ENCODE data around the gene TARP. TPM values are rescaled to one million over a fixed set of nuclear protein-coding genes. Genes with fewer than 3 reads are reported as not detected.

The TARP gene

DNA sequence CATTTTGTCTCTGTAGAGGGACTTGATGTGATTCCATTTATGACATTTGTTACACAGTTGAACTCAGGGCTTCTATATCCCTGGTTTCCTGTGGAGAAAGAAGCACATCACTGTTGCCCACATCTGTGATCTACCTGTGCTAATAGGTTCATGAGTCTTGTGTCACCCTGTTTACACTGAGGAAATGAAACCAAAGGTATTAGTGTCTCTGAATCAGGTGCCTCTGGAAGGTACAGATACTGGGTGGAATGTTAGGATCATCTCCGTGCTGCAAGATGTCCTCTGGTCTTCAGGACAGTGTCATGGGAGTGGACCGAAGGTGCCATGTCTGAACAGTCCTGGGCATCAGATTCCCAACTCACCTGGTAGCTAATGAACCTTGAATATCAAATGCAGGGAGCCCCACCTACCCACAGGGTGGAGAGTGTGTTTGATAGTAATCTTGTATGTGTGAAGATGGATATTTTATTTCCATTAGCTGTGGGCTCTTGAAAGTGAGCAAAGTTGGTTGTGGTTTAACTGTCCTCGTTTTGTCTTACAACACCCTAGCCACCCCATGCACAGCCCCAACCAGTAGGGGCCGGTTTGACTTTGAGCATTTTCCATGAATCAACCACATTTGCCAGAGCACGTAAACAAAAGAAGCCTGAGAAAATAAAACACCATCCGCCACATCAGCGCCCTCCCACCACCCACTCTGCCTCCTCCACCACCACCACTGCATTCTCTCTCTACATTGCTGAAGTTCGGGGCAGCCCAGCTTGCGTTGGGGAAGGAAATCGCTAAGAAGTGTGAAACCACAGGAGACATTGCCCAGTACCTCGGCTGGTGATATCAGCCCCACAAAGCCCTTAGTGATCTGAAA, 40.7 kb downstream of the TARP start:
- intact Hi-C loops (cut with DNase I, micrococcal nuclease) = no loop called here
- DNase-seq (no peak), ATAC-seq (peak; percentile 26)

DNA sequence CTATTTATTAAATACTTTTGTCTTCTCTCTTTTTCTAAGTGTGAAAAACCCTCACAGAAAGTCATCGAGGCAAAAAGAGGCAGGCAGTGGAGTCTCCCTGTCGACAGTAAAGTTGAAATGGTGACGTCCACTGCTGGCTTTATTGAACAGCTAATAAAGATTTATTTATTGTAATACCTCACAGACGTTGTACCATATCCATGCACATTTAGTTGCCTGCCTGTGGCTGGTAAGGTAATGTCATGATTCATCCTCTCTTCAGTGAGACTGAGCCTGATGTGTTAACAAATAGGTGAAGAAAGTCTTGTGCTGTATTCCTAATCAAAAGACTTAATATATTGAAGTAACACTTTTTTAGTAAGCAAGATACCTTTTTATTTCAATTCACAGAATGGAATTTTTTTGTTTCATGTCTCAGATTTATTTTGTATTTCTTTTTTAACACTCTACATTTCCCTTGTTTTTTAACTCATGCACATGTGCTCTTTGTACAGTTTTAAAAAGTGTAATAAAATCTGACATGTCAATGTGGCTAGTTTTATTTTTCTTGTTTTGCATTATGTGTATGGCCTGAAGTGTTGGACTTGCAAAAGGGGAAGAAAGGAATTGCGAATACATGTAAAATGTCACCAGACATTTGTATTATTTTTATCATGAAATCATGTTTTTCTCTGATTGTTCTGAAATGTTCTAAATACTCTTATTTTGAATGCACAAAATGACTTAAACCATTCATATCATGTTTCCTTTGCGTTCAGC, 43.4 kb downstream of the TARP start:
- ATAC-seq (no peak), DNase-seq (no peak)
- intact Hi-C loops (cut with DNase I, micrococcal nuclease) = loop anchor here in 1 of 2 donors (10.0 kb wide), 1 partner anchor 115 kb away; no protein-coding TSS in a partner anchor

- ATAC-seq (no peak), DNase-seq (no peak)
- intact Hi-C loops (cut with DNase I, micrococcal nuclease) = loop anchor here in 1 of 2 donors (10.0 kb wide), 1 partner anchor 115 kb away; no protein-coding TSS in a partner anchor
These were observed 44.0 kb downstream of the TARP start for GRCh38 chr7:38229386-38229785.

DNA sequence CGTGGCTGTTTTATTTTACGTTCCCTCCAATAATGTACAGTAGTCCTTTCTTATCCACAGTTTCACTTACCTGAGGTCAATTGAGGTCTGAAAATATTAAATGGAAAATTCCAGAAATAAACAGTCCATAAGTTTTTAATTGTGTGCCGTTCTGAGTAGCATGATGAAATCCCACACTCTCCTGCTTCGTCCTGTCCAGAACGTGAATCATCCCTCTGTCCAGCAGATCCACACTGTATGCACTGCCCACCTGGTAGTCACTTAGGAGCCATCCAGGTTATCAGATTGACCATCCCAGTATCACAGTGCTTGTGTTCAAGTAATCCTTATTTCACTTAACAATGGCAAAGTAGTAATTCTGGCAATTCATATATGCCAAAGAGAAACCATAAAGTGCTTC, 49.0 kb downstream of the TARP start:
- intact Hi-C loops (cut with DNase I, micrococcal nuclease) = loop anchor here (5.0 to 10.0 kb wide), 2 partner anchors 110 to 322 kb away; no protein-coding TSS in a partner anchor
- DNase-seq (no peak), ATAC-seq (no peak)

- ATAC-seq (no peak), DNase-seq (no peak)
- intact Hi-C loops (cut with DNase I, micrococcal nuclease) = loop anchor here (2.0 to 10.0 kb wide), 3 partner anchors 109 to 321 kb away; no protein-coding TSS in a partner anchor
These were observed 50.1 kb downstream of the TARP start for GRCh38 chr7:38223306-38223705.

DNA sequence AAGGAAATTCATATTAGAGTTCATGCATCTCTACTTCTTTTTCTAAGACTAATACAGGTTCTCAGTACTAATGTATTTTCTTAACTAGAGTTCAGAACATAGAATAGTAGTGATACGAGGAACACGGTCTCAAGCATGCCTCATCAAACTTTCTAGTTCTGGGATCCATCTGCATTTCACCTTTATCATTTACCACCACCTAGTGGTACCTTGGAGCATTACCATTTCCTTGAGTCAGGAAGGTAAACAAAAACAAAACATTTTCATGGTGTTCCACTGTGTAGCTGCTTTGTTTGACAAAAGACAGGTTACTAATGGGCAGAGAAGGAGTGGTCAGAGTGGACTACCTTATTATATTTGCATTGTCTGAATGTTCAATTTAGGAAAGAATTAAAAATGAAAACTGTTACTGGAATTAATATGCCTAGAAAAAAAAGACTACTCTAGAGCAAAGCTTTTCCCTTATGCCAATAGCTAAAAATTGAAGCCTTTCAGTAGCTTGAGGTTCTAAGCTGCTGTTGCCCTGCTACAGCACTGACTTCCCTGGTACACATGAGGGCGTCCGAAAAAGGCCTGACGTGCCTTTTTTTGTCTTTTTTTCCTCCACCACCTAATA, 50.8 kb downstream of the TARP start:
- DNase-seq (no peak), ATAC-seq (peak; percentile 85)
- intact Hi-C loops (cut with DNase I, micrococcal nuclease) = loop anchor here (2.0 to 10.0 kb wide), 3 partner anchors 108 to 320 kb away; no protein-coding TSS in a partner anchor

DNA sequence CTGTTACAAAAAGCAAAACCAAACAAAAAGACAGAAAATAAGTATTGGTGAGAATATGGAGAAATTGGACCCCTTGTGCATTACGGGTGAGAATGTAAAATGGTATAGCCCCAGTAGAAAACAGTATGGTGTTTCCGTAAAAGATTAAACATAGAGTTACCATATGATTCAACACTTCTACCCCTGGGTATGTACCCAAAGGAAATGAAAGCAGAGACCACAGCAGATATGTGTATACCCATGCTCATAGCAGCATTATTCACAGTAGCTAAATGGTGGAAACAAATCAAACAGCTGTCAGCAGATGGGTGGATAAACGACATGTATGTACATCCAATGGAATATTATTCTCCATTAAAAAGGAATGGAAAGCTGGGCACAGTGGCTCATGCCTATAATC, 53.0 kb downstream of the TARP start:
- intact Hi-C loops (cut with DNase I, micrococcal nuclease) = loop anchor here (5.0 to 10.0 kb wide), 2 partner anchors 106 to 318 kb away; no protein-coding TSS in a partner anchor
- ATAC-seq (no peak), DNase-seq (no peak)

DNA sequence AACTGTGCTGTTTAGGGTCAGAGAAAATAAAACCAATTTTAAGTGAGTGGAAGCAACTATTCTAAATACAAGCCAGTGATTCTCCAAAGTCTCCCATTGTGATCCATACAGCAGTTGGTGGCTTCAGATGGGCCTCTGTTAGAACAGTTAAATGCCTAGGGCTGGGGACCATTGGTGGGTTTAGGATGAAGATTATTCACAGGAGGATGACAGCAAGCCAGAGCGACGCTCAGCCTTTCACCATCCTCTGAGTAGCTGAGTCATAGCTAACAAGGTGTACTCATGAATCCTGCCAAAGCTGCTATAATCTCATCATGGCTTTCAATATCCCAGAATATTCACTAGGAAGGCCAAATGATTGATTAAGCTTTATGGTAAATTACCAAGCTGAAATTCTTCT, 55.8 kb downstream of the TARP start:
- DNase-seq (no peak), ATAC-seq (no peak)
- intact Hi-C loops (cut with DNase I, micrococcal nuclease) = no loop called here

DNA sequence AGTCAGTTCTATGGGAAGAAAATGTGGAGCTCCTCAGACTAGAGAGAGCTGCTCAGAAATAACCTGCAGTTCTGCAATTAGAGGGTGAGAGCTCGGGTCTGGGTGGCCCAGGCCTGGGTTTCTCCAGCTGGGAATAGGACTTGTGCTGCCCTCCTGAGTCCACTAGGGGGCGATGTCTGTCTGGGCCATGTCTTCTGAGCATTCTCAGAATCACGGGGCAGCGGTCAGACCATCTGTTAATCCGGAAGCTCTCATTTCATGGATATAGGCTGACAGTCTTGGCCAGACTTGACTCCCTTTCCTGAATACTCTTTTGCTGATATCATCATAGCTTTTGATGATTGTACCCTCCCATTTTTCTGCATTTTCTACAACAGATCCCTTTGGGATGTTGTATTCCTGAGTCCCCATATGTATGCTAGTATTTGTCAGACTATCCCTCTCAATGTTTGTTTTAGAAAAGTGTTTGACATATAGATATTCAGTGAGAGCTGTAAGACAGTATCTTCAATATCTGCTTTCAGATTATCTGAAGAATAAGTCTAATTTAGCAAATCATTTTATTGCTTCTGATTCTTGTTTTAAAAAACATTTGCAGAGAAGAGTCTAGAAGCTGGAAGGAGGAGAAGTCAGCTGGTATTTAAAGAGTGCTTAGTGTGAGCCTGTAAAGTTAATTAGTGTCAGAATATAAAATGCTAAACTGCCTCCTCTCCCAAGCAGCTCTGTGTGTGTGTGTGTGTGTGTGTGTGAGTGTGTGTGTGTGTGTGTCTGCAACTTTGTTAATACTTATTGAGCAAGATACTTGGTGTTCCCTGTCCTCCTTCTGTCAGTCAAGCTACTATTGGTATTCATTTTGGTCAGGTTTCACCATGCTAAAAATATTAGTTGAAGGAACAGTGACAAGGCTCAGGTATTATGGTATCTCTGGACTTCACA, 57.4 kb downstream of the TARP start:
- intact Hi-C loops (cut with DNase I, micrococcal nuclease) = no loop called here
- ATAC-seq (peak; percentile 91), DNase-seq (peak; percentile 80 to 82)

DNA sequence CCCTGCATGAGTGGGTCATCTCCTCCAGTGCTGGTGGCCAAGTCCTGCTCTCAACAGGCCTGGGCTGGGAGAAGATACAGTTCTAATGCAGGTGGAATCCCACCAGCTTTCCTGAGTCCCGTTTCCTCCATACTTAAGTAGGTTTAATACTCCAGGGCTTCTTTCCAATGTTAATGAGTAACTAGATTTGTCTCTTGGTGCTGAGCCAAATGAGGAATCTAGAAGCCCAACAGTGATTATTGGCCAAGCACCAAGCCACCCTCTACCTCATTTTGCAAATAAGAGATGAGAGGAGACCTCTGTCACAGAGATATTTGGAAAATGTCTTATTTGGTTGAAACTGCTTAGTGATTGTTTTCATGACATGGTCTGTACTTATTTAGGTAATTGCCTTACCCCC, 58.3 kb downstream of the TARP start:
- intact Hi-C loops (cut with DNase I, micrococcal nuclease) = no loop called here
- no peak for DNase-seq
- ATAC-seq = peak; percentile 54

DNA sequence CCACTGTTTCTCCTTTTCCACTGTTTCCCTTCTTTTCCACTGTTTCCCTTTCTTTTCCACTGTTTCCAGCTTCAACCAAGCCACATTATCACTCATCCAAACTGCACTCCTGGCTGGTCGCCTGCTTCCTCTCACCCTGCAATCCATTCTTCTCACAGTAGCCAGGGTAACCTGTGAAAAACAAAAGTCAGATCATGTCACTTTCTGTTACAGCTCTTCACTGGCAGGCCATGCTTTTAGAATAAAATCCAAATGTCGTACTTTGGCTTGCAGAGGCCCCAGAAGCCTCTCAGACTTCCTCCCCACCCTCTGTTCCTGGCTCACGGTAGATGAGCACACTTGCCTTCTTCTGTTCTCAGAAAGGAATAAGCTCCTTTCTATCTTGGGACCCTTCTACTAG, 61.5 kb downstream of the TARP start:
- no peak for DNase-seq
- intact Hi-C loops (cut with DNase I, micrococcal nuclease) = no loop called here
- ATAC-seq = no peak

DNA sequence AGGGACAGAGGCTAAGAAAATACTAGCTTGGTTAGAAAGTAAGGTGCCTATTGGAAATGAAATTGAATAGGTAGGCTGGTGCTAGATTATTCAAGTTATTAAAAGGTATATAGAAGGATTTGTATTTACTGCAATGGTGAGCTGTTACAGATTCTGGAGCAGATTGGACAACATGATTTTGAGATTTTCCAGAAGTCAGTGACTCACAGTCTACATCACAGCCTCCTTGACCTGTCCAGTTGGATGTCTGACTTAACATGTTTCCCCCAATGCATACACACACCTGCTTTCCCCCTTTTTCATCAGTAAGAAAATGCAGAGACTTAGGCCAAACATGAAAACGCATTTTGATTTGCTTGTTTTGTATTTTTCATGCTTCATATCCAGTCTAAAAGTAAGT, 62.0 kb downstream of the TARP start:
- intact Hi-C loops (cut with DNase I, micrococcal nuclease) = no loop called here
- ATAC-seq = no peak

More for the DNA sequence above, 62.0 kb downstream of the TARP start:
- DNase-seq = no peak

Other genes starting within 250 kb of the TARP start
- gene STARD3NL, start 95.4 kb downstream of the TARP start, total RNA-seq = 10 to 100 TPM; 22.6 to 30.2 TPM